Measurements from ENCODE around the gene ZNF487. TPM values are rescaled to one million over a fixed set of nuclear protein-coding genes. Genes with fewer than 3 reads are reported as not detected.
A peak's percentile ranks its signal among the peaks of the same experiment; 100 is the strongest.

ZNF487 gene
- polyA plus RNA-seq, 4 donors, result 8.4 to 12.2 (median 10.9) TPM

DNA sequence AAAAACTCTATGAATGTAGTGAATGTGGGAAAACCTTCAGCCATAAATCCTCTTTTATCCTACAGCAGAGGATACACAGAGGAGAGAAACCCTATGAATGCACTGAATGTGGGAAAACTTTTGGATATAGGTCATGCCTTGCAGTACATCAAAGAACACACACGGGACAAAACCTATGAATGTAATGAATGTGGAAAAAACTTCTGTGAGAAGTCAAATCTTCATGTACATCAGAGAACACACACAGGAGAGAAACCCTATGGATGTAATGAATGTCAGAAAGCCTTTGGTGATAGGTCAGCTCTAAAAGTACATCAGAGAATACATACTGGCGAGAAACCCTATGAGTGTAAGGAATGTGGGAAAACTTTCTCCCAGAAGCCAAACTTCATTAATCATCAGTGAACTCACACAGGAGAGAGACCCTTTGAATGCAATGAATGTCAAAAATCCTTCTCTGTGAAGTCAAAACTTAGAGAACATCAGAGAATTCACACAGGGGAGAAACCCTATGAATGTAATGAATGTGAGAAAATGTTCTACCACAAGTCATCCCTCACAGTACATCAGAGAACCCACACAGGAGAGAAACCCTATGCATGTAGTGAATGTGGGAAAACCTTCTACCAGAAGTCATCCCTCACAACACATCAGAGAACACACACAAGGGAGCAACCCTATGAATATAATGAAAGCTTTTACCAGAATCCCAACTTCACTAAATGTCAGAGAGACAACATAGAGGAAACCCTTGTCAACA lies 45.6 kb downstream of the ZNF487 start:
- DNase-seq (ENCODE audit: low read depth in 4 of 4, low spot score in 3 of 4), result no peak

- no peak for DNase-seq (ENCODE audit: low read depth in 4 of 4, low spot score in 3 of 4)
These were observed 54.9 kb downstream of the ZNF487 start for GRCh38 chr10:43491855-43492254.

DNA sequence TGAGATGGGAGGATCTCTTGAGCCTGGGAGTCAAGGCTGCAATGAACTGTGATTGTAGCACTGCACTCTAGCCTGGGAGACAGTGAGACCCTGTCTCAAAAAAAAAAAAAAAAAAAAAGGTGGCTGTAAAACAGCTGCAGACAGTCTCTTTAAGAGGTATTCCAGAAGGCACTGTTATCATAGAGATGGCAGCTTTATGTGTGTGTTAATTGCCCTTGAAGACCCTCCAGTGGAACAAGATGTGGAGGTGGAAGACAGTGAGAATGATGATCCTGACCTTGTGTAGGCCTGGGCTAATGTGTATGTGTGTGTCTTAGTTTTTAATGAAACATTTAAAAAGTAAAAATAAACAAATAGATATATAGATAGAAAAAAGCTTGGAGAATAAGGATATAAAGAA lies 66.0 kb downstream of the ZNF487 start:
- peak in 1 of 4 donors; percentile 9 for DNase-seq (ENCODE audit: low read depth in 4 of 4, low spot score in 3 of 4)

- DNase-seq (ENCODE audit: low read depth in 4 of 4, low spot score in 3 of 4), result no peak
These were observed 87.7 kb downstream of the ZNF487 start for GRCh38 chr10:43524434-43525247.

Other genes with a start within 250 kb of the ZNF487 start
- gene RASGEF1A, start 170.0 kb upstream of the ZNF487 start, polyA plus RNA-seq (ENCODE audit: insufficient read length in 4 of 4), result 1 to 10 TPM in 3 of 4 donors, under 1 TPM in 1; 0.19 to 2.3 (median 1.5) TPM
- gene FXYD4, start 65.5 kb upstream of the ZNF487 start, polyA plus RNA-seq (ENCODE audit: insufficient read length in 4 of 4), result 1 to 10 TPM in 1 of 4 donors, under 1 TPM in 2, not detected in 1; 0.23 to 1.5 (median 0.50) TPM
- 100 to 1,000 TPM; 151 to 224 (median 221) TPM for gene HNRNPF, start 27.9 kb upstream of the ZNF487 start, polyA plus RNA-seq (ENCODE audit: insufficient read length in 4 of 4)
- gene ZNF239, start 137.5 kb downstream of the ZNF487 start, polyA plus RNA-seq (ENCODE audit: insufficient read length in 4 of 4), result 10 to 100 TPM; 10.4 to 13.8 (median 12.2) TPM
- 1 to 10 TPM; 4.4 to 5.3 (median 4.7) TPM for gene ZNF485, start 169.3 kb downstream of the ZNF487 start, polyA plus RNA-seq (ENCODE audit: insufficient read length in 4 of 4)
- 10 to 100 TPM; 61.9 to 76.7 (median 65.7) TPM for gene ZNF32, start 211.8 kb downstream of the ZNF487 start, polyA plus RNA-seq (ENCODE audit: insufficient read length in 4 of 4)

Measured in left renal pelvis (tissue), 4 donors.